ENCODE measurements around the gene ESYT3.
"Not testable (repeated sequence)": the region's sequence is repeated elsewhere in the genome, so short reads cannot be mapped to it uniquely, and the experiment has no call there.

ESYT3 gene

GRCh38 chr3:138468451-138468850 lies 34.0 kb downstream of the ESYT3 start:
- Mint-ChIP-seq H3K4me1 (peaks cover 2% of the 10 kb centered on the region), H3K36me3 (no peaks in the 10 kb centered on the region), H3K27ac (no peak overlapping the region), H3K9me3 (no peaks in the 10 kb centered on the region), H3K4me3 (no peak overlapping the region), H3K27me3 (peaks cover 4% of the 10 kb centered on the region)
- DNase-seq (ENCODE audit: low spot score in 2 of 2) (no peak), ATAC-seq (ENCODE audit: low read depth) (no peak)

GRCh38 chr3:138468886-138469285 lies 34.5 kb downstream of the ESYT3 start:
- no peaks in the 10 kb centered on the region for H3K4me1 Mint-ChIP-seq

GRCh38 chr3:138469874-138470273 lies 35.5 kb downstream of the ESYT3 start:
- DNase-seq (ENCODE audit: low spot score in 2 of 2) (no peak), ATAC-seq (ENCODE audit: low read depth) (no peak)
- Mint-ChIP-seq H3K27me3 (peaks cover 4% of the 10 kb centered on the region), H3K9me3 (no peaks in the 10 kb centered on the region), H3K4me1 (no peaks in the 10 kb centered on the region), H3K4me3 (no peak overlapping the region), H3K36me3 (no peaks in the 10 kb centered on the region), H3K27ac (no peak overlapping the region)

More at GRCh38 chr3:138468886-138469285, 34.5 kb downstream of the ESYT3 start:
- H3K4me3 Mint-ChIP-seq: no peak overlapping the region
- no peak for ATAC-seq (ENCODE audit: low read depth)
- H3K27ac Mint-ChIP-seq: no peak overlapping the region
- H3K36me3 Mint-ChIP-seq: no peaks in the 10 kb centered on the region
- H3K27me3 Mint-ChIP-seq: peaks cover 4% of the 10 kb centered on the region
- H3K9me3 Mint-ChIP-seq: no peaks in the 10 kb centered on the region
- DNase-seq (ENCODE audit: low spot score in 2 of 2): no peak

- ATAC-seq (ENCODE audit: low read depth) (no peak), DNase-seq (ENCODE audit: low spot score in 2 of 2) (no peak)
- no peaks in the 10 kb centered on the region for H3K4me1 Mint-ChIP-seq
- no peaks in the 10 kb centered on the region for H3K9me3 Mint-ChIP-seq
- peaks cover 4% of the 10 kb centered on the region for H3K27me3 Mint-ChIP-seq
- H3K27ac Mint-ChIP-seq: no peak overlapping the region
- no peaks in the 10 kb centered on the region for H3K36me3 Mint-ChIP-seq
- H3K4me3 Mint-ChIP-seq: no peak overlapping the region
These were observed 36.3 kb downstream of the ESYT3 start for GRCh38 chr3:138470687-138471086.

- Mint-ChIP-seq H3K9me3 (no peaks in the 10 kb centered on the region), H3K4me3 (no peak overlapping the region), H3K27me3 (peaks cover 4% of the 10 kb centered on the region), H3K36me3 (no peaks in the 10 kb centered on the region), H3K4me1 (no peaks in the 10 kb centered on the region), H3K27ac (no peak overlapping the region)
- DNase-seq (ENCODE audit: low spot score in 2 of 2) (no peak), ATAC-seq (ENCODE audit: low read depth) (no peak)
These were observed 37.1 kb downstream of the ESYT3 start for GRCh38 chr3:138471481-138471880.

GRCh38 chr3:138472141-138472825 lies 37.9 kb downstream of the ESYT3 start:
- Mint-ChIP-seq H3K9me3 (no peaks in the 10 kb centered on the region), H3K27ac (no peak overlapping the region), H3K4me1 (no peaks in the 10 kb centered on the region), H3K4me3 (no peak overlapping the region), H3K27me3 (peaks cover 3% of the 10 kb centered on the region), H3K36me3 (no peaks in the 10 kb centered on the region)
- no peak for DNase-seq (ENCODE audit: low spot score in 2 of 2)
- ATAC-seq (ENCODE audit: low read depth): no peak

- Mint-ChIP-seq H3K36me3 (no peaks in the 10 kb centered on the region), H3K27ac (no peak overlapping the region), H3K9me3 (no peaks in the 10 kb centered on the region), H3K4me1 (no peaks in the 10 kb centered on the region), H3K4me3 (no peak overlapping the region), H3K27me3 (peaks cover 3% of the 10 kb centered on the region)
- ATAC-seq (ENCODE audit: low read depth): no peak
- DNase-seq (ENCODE audit: low spot score in 2 of 2): no peak
These were observed 39.0 kb downstream of the ESYT3 start for GRCh38 chr3:138473391-138473790.

GRCh38 chr3:138474163-138474562 lies 39.7 kb downstream of the ESYT3 start:
- no peak for DNase-seq (ENCODE audit: low spot score in 2 of 2)
- no peak overlapping the region for H3K4me3 Mint-ChIP-seq
- no peak overlapping the region for H3K27ac Mint-ChIP-seq
- no peaks in the 10 kb centered on the region for H3K36me3 Mint-ChIP-seq
- no peaks in the 10 kb centered on the region for H3K4me1 Mint-ChIP-seq
- no peaks in the 10 kb centered on the region for H3K9me3 Mint-ChIP-seq
- peaks cover 3% of the 10 kb centered on the region for H3K27me3 Mint-ChIP-seq
- no peak for ATAC-seq (ENCODE audit: low read depth)

GRCh38 chr3:138476526-138476925 lies 42.1 kb downstream of the ESYT3 start:
- Mint-ChIP-seq H3K27ac (no peak overlapping the region), H3K9me3 (no peaks in the 10 kb centered on the region), H3K4me3 (no peak overlapping the region), H3K36me3 (no peaks in the 10 kb centered on the region), H3K4me1 (no peaks in the 10 kb centered on the region), H3K27me3 (peaks cover 3% of the 10 kb centered on the region)
- ATAC-seq (ENCODE audit: low read depth): no peak
- no peak for DNase-seq (ENCODE audit: low spot score in 2 of 2)

GRCh38 chr3:138477120-138477519 lies 42.7 kb downstream of the ESYT3 start:
- Mint-ChIP-seq H3K9me3 (no peaks in the 10 kb centered on the region), H3K36me3 (no peaks in the 10 kb centered on the region), H3K4me3 (no peak overlapping the region), H3K4me1 (no peaks in the 10 kb centered on the region), H3K27me3 (peaks cover 4% of the 10 kb centered on the region), H3K27ac (no peak overlapping the region)
- DNase-seq (ENCODE audit: low spot score in 2 of 2) (no peak), ATAC-seq (ENCODE audit: low read depth) (no peak)

GRCh38 chr3:138477801-138478200 lies 43.4 kb downstream of the ESYT3 start:
- H3K27ac Mint-ChIP-seq: no peak overlapping the region
- no peaks in the 10 kb centered on the region for H3K4me1 Mint-ChIP-seq
- peaks cover 5% of the 10 kb centered on the region for H3K27me3 Mint-ChIP-seq
- H3K4me3 Mint-ChIP-seq: no peak overlapping the region
- no peaks in the 10 kb centered on the region for H3K36me3 Mint-ChIP-seq
- no peak for DNase-seq (ENCODE audit: low spot score in 2 of 2)
- no peaks in the 10 kb centered on the region for H3K9me3 Mint-ChIP-seq
- no peak for ATAC-seq (ENCODE audit: low read depth)

- Mint-ChIP-seq H3K9me3 (no peaks in the 10 kb centered on the region), H3K36me3 (no peaks in the 10 kb centered on the region), H3K4me3 (no peak overlapping the region), H3K27ac (no peak overlapping the region), H3K27me3 (peaks cover 5% of the 10 kb centered on the region), H3K4me1 (no peaks in the 10 kb centered on the region)
- no peak for DNase-seq (ENCODE audit: low spot score in 2 of 2)
- ATAC-seq (ENCODE audit: low read depth): no peak
These were observed 45.0 kb downstream of the ESYT3 start for GRCh38 chr3:138479438-138479863.

- H3K36me3 Mint-ChIP-seq; H3K27me3 Mint-ChIP-seq; H3K4me3 Mint-ChIP-seq; H3K27ac Mint-ChIP-seq; DNase-seq (ENCODE audit: low spot score in 2 of 2); H3K4me1 Mint-ChIP-seq; ATAC-seq (ENCODE audit: low read depth): not testable (repeated sequence)
- H3K9me3 Mint-ChIP-seq: peaks cover 21% of the 10 kb centered on the region
These were observed 50.3 kb downstream of the ESYT3 start for GRCh38 chr3:138484672-138485071.

GRCh38 chr3:138486580-138486979 lies 52.2 kb downstream of the ESYT3 start:
- H3K27ac Mint-ChIP-seq; H3K4me3 Mint-ChIP-seq; H3K36me3 Mint-ChIP-seq; H3K4me1 Mint-ChIP-seq; ATAC-seq (ENCODE audit: low read depth); H3K27me3 Mint-ChIP-seq; DNase-seq (ENCODE audit: low spot score in 2 of 2): not testable (repeated sequence)
- peaks cover 21% of the 10 kb centered on the region for H3K9me3 Mint-ChIP-seq

- H3K4me3 Mint-ChIP-seq: no peak overlapping the region
- H3K4me1 Mint-ChIP-seq: no peaks in the 10 kb centered on the region
- DNase-seq (ENCODE audit: low spot score in 2 of 2): no peak
- H3K27me3 Mint-ChIP-seq: no peaks in the 10 kb centered on the region
- H3K27ac Mint-ChIP-seq: no peak overlapping the region
- H3K36me3 Mint-ChIP-seq: peaks cover 13% of the 10 kb centered on the region
- H3K9me3 Mint-ChIP-seq: peaks cover 14% of the 10 kb centered on the region
- ATAC-seq (ENCODE audit: low read depth): no peak
These were observed 57.6 kb downstream of the ESYT3 start for GRCh38 chr3:138491971-138492370.
